Measurements from ENCODE around the gene LAMA2. TPM values are rescaled to one million over a fixed set of nuclear protein-coding genes. Genes with fewer than 3 reads are reported as not detected.

Gene LAMA2
- total and polyA plus RNA-seq, 5 donors from 2014 or later, result 0.06 to 0.47 (median 0.09) TPM

GRCh38 chr6:129494099-129494498 lies 611.2 kb downstream of the LAMA2 start:
- Mint-ChIP-seq H3K4me1 (peaks cover 26 to 41% (median 30%) of the 10 kb centered on the region in 4 donors), H3K36me3 (no peaks in the 10 kb centered on the region), H3K9me3 (peaks cover 0 to 2% (median 0%) of the 10 kb centered on the region in 7 donors), H3K27me3 (no peaks in the 10 kb centered on the region), H3K27ac (no peak overlapping the region), H3K4me3 (no peak overlapping the region)
- Histone ChIP-seq H3K36me3 (ENCODE audit: control insufficient read depth, insufficient read depth, low read length) (no peaks in the 10 kb centered on the region), H3K4me1 (ENCODE audit: control insufficient read depth, insufficient read depth, low read length, poor library complexity, severe bottlenecking) (peaks cover 26% of the 10 kb centered on the region), H3K4me3 (ENCODE audit: low read depth, low read length) (no peak overlapping the region), H3K9me3 (ENCODE audit: control insufficient read depth in 2 of 2, low read length in 2 of 2) (no peaks in the 10 kb centered on the region), H3K27ac (ENCODE audit: insufficient read depth, low read length, poor library complexity, severe bottlenecking) (no peak overlapping the region), H3K27me3 (ENCODE audit: control insufficient read depth, insufficient read depth, low read length) (no peaks in the 10 kb centered on the region)
- no peak for ATAC-seq (ENCODE audit: low read depth in 2 of 2)
- no peak for DNase-seq

GRCh38 chr6:129494586-129494985 lies 611.6 kb downstream of the LAMA2 start:
- H3K9me3 Mint-ChIP-seq, result no peaks in the 10 kb centered on the region

GRCh38 chr6:129495652-129496051 lies 612.7 kb downstream of the LAMA2 start:
- Mint-ChIP-seq H3K27ac (no peak overlapping the region), H3K27me3 (no peaks in the 10 kb centered on the region), H3K4me1 (peaks cover 16 to 32% (median 22%) of the 10 kb centered on the region in 4 donors), H3K36me3 (no peaks in the 10 kb centered on the region), H3K9me3 (no peaks in the 10 kb centered on the region), H3K4me3 (no peak overlapping the region)
- ATAC-seq (ENCODE audit: low read depth in 2 of 2), result no peak
- Histone ChIP-seq H3K4me1 (ENCODE audit: control insufficient read depth, insufficient read depth, low read length, poor library complexity, severe bottlenecking) (peaks cover 15% of the 10 kb centered on the region), H3K27ac (ENCODE audit: insufficient read depth, low read length, poor library complexity, severe bottlenecking) (no peak overlapping the region), H3K9me3 (ENCODE audit: control insufficient read depth in 2 of 2, low read length in 2 of 2) (no peaks in the 10 kb centered on the region), H3K27me3 (ENCODE audit: control insufficient read depth, insufficient read depth, low read length) (no peaks in the 10 kb centered on the region), H3K36me3 (ENCODE audit: control insufficient read depth, insufficient read depth, low read length) (no peaks in the 10 kb centered on the region), H3K4me3 (ENCODE audit: low read depth, low read length) (no peak overlapping the region)
- no peak for DNase-seq

More at GRCh38 chr6:129494586-129494985, 611.6 kb downstream of the LAMA2 start:
- DNase-seq (no peak), ATAC-seq (ENCODE audit: low read depth in 2 of 2) (no peak)
- no peaks in the 10 kb centered on the region for H3K36me3 Mint-ChIP-seq
- Histone ChIP-seq H3K4me3 (ENCODE audit: low read depth, low read length) (no peak overlapping the region), H3K27me3 (ENCODE audit: control insufficient read depth, insufficient read depth, low read length) (no peaks in the 10 kb centered on the region), H3K9me3 (ENCODE audit: control insufficient read depth in 2 of 2, low read length in 2 of 2) (no peaks in the 10 kb centered on the region), H3K27ac (ENCODE audit: insufficient read depth, low read length, poor library complexity, severe bottlenecking) (no peak overlapping the region), H3K36me3 (ENCODE audit: control insufficient read depth, insufficient read depth, low read length) (no peaks in the 10 kb centered on the region), H3K4me1 (ENCODE audit: control insufficient read depth, insufficient read depth, low read length, poor library complexity, severe bottlenecking) (peaks cover 23% of the 10 kb centered on the region)
- no peak overlapping the region for H3K4me3 Mint-ChIP-seq
- H3K27me3 Mint-ChIP-seq, result no peaks in the 10 kb centered on the region
- no peak overlapping the region for H3K27ac Mint-ChIP-seq
- H3K4me1 Mint-ChIP-seq, result peaks cover 24 to 41% (median 31%) of the 10 kb centered on the region in 4 donors

GRCh38 chr6:129497481-129498441 lies 614.8 kb downstream of the LAMA2 start:
- H3K9me3 ChIP-seq (ENCODE audit: control insufficient read depth in 2 of 2, low read length in 2 of 2), result no peaks in the 10 kb centered on the region
- no peaks in the 10 kb centered on the region for H3K27me3 Mint-ChIP-seq
- H3K27me3 ChIP-seq (ENCODE audit: control insufficient read depth, insufficient read depth, low read length), result no peaks in the 10 kb centered on the region
- no peak overlapping the region for H3K4me3 ChIP-seq (ENCODE audit: low read depth, low read length)
- H3K27ac Mint-ChIP-seq, result no peak overlapping the region
- H3K4me3 Mint-ChIP-seq, result no peak overlapping the region
- H3K9me3 Mint-ChIP-seq, result no peaks in the 10 kb centered on the region
- ATAC-seq (ENCODE audit: low read depth in 2 of 2) (no peak), DNase-seq (no peak)
- no peaks in the 10 kb centered on the region for H3K36me3 ChIP-seq (ENCODE audit: control insufficient read depth, insufficient read depth, low read length)
- H3K36me3 Mint-ChIP-seq, result no peaks in the 10 kb centered on the region
- no peak overlapping the region for H3K27ac ChIP-seq (ENCODE audit: insufficient read depth, low read length, poor library complexity, severe bottlenecking)
- H3K4me1 Mint-ChIP-seq, result peaks cover 7 to 21% (median 14%) of the 10 kb centered on the region in 4 donors
- H3K4me1 ChIP-seq (ENCODE audit: control insufficient read depth, insufficient read depth, low read length, poor library complexity, severe bottlenecking), result peaks cover 6% of the 10 kb centered on the region

- peak overlapping the region in 3 of 4 donors; percentile 35 to 41 (median 39) for H3K4me3 Mint-ChIP-seq
- no peak for DNase-seq
- no peaks in the 10 kb centered on the region for H3K27me3 ChIP-seq (ENCODE audit: control insufficient read depth, insufficient read depth, low read length)
- no peak overlapping the region for H3K27ac Mint-ChIP-seq
- H3K4me1 Mint-ChIP-seq, result peaks cover 7 to 26% (median 14%) of the 10 kb centered on the region in 4 donors
- no peaks in the 10 kb centered on the region for H3K9me3 ChIP-seq (ENCODE audit: control insufficient read depth in 2 of 2, low read length in 2 of 2)
- H3K4me3 ChIP-seq (ENCODE audit: low read depth, low read length), result peak overlapping the region; percentile 43
- no peaks in the 10 kb centered on the region for H3K27me3 Mint-ChIP-seq
- ATAC-seq (ENCODE audit: low read depth in 2 of 2), result peak in 1 of 2 donors; percentile 11
- H3K36me3 ChIP-seq (ENCODE audit: control insufficient read depth, insufficient read depth, low read length), result no peaks in the 10 kb centered on the region
- no peaks in the 10 kb centered on the region for H3K36me3 Mint-ChIP-seq
- H3K4me1 ChIP-seq (ENCODE audit: control insufficient read depth, insufficient read depth, low read length, poor library complexity, severe bottlenecking), result peaks cover 6% of the 10 kb centered on the region
- H3K9me3 Mint-ChIP-seq, result no peaks in the 10 kb centered on the region
- no peak overlapping the region for H3K27ac ChIP-seq (ENCODE audit: insufficient read depth, low read length, poor library complexity, severe bottlenecking)
Observed at GRCh38 chr6:129498541-129498940, 615.6 kb downstream of the LAMA2 start.

GRCh38 chr6:129498950-129499842 lies 616.3 kb downstream of the LAMA2 start:
- peak overlapping the region; percentile 43 for H3K4me3 ChIP-seq (ENCODE audit: low read depth, low read length)
- peak overlapping the region in 3 of 4 donors; percentile 39 to 53 (median 41) for H3K4me3 Mint-ChIP-seq
- H3K36me3 Mint-ChIP-seq, result no peaks in the 10 kb centered on the region
- peaks cover 6% of the 10 kb centered on the region for H3K4me1 ChIP-seq (ENCODE audit: control insufficient read depth, insufficient read depth, low read length, poor library complexity, severe bottlenecking)
- peaks cover 7 to 26% (median 14%) of the 10 kb centered on the region in 4 donors for H3K4me1 Mint-ChIP-seq
- H3K9me3 Mint-ChIP-seq, result no peaks in the 10 kb centered on the region
- no peaks in the 10 kb centered on the region for H3K36me3 ChIP-seq (ENCODE audit: control insufficient read depth, insufficient read depth, low read length)
- H3K27me3 Mint-ChIP-seq, result no peaks in the 10 kb centered on the region
- no peaks in the 10 kb centered on the region for H3K9me3 ChIP-seq (ENCODE audit: control insufficient read depth in 2 of 2, low read length in 2 of 2)
- DNase-seq (peak in 2 of 3 donors; percentile 61 to 67), ATAC-seq (ENCODE audit: low read depth in 2 of 2) (peak; percentile 64 to 69)
- H3K27me3 ChIP-seq (ENCODE audit: control insufficient read depth, insufficient read depth, low read length), result no peaks in the 10 kb centered on the region
- no peak overlapping the region for H3K27ac ChIP-seq (ENCODE audit: insufficient read depth, low read length, poor library complexity, severe bottlenecking)
- H3K27ac Mint-ChIP-seq, result peak overlapping the region in 2 of 3 donors; percentile 44 to 47

GRCh38 chr6:129499843-129500219 lies 616.9 kb downstream of the LAMA2 start:
- no peak for DNase-seq
- Mint-ChIP-seq H3K9me3 (no peaks in the 10 kb centered on the region), H3K4me3 (no peak overlapping the region), H3K27me3 (no peaks in the 10 kb centered on the region), H3K27ac (peak overlapping the region in 1 of 3 donors; percentile 34), H3K36me3 (no peaks in the 10 kb centered on the region), H3K4me1 (peaks cover 7 to 25% (median 14%) of the 10 kb centered on the region in 4 donors)
- no peaks in the 10 kb centered on the region for H3K9me3 ChIP-seq (ENCODE audit: control insufficient read depth in 2 of 2, low read length in 2 of 2)
- no peak overlapping the region for H3K27ac ChIP-seq (ENCODE audit: insufficient read depth, low read length, poor library complexity, severe bottlenecking)
- no peaks in the 10 kb centered on the region for H3K36me3 ChIP-seq (ENCODE audit: control insufficient read depth, insufficient read depth, low read length)
- ATAC-seq (ENCODE audit: low read depth in 2 of 2), result no peak
- peaks cover 6% of the 10 kb centered on the region for H3K4me1 ChIP-seq (ENCODE audit: control insufficient read depth, insufficient read depth, low read length, poor library complexity, severe bottlenecking)
- no peak overlapping the region for H3K4me3 ChIP-seq (ENCODE audit: low read depth, low read length)
- no peaks in the 10 kb centered on the region for H3K27me3 ChIP-seq (ENCODE audit: control insufficient read depth, insufficient read depth, low read length)
